ENCODE measurements around the gene ISG15. TPM values are rescaled to one million over a fixed set of nuclear protein-coding genes. Genes with fewer than 3 reads are reported as not detected.
"Not testable (repeated sequence)": the region's sequence is repeated elsewhere in the genome, so short reads cannot be mapped to it uniquely, and the experiment has no call there.

The ISG15 gene
- total RNA-seq, 1 experiment from 2014 or later, result 140 TPM

DNA sequence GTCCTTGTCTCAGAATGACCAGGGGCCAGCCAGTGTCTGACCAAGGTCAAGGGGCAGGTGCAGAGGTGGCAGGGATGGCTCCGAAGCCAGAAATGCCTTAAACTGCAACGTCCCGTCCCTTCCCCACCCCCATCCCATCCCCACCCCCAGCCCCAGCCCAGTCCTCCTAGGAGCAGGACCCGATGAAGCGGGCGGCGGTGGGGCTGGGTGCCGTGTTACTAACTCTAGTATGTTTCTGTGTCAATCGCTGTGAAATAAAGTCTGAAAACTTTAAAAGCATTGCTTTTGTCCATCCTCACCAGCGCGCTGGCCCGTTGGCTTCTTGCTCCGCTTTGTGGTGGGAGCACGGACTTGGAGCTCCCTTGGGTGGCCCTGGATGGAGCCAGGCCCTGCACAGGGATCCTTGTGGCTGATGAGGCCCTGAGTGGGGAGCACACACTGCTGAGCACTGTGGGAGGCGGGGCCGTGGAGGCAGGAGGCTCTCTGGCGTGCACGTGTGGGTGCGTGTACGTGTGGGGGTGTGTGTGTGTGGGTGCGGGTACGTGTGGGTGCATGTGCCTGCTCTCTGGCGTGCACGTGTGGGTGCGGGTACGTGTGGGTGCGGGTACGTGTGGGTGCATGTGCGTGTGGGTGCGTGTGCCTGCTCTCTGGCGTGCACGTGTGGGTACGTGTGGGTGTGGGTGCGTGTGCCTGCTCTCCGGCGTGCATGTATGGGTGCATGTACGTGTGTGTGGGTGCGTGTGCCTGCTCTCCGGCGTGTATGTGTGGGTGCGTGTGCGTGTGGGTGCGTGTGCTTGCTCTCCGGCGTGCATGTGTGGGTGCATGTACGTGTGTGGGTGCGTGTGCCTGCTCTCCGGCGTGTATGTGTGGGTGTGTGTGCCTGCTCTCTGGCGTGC, 42.8 kb downstream of the ISG15 start:
- no peaks in the 10 kb centered on the region for H3K27me3 ChIP-seq (ENCODE audit: insufficient read depth, low read length)
- no peaks in the 10 kb centered on the region for H4K20me1 ChIP-seq (ENCODE audit: insufficient read depth)
- TF ChIP-seq FOSL1 (IDR thresholded peaks at IDR 0.05; ENCODE audit: low read depth), result no peak
- no peak for TF ChIP-seq CEBPB (IDR thresholded peaks at IDR 0.05; ENCODE audit: low read depth)
- no peaks in the 10 kb centered on the region for H3K79me2 ChIP-seq (ENCODE audit: insufficient read depth, low read length)
- H3K9me3 ChIP-seq (ENCODE audit: control insufficient read depth in 1 of 2, insufficient read depth in 1 of 2, low read depth in 1 of 2, low read length in 2 of 2), result no peaks in the 10 kb centered on the region
- BruUV-seq (replicated peaks), result no TSS peak
- H3K27ac ChIP-seq (ENCODE audit: low read depth, low read length), result no peak overlapping the region
- no peak overlapping the region for H3K4me2 ChIP-seq (ENCODE audit: low read length)
- H3K36me3 ChIP-seq (ENCODE audit: control insufficient read depth in 1 of 2, insufficient read depth in 2 of 2, low read length in 2 of 2), result peaks cover 10 to 22% of the 10 kb centered on the region in 2 experiments; a peak in 3 of 4 replicates
- POLR2A ChIA-PET, result no interaction called here
- no peak overlapping the region for H3K9ac ChIP-seq (ENCODE audit: low read length)
- H2AFZ ChIP-seq (ENCODE audit: low read depth, low read length, poor library complexity, severe bottlenecking), result no peak overlapping the region
- H3K4me1 ChIP-seq (ENCODE audit: control insufficient read depth in 1 of 2, insufficient read depth in 2 of 2, low read length in 2 of 2), result peaks cover 10 to 30% of the 10 kb centered on the region in 2 experiments
- no peak for ATAC-seq
- H3K9me2 ChIP-seq (ENCODE audit: insufficient read depth), result no peaks in the 10 kb centered on the region
- no peak overlapping the region for H3K4me3 ChIP-seq (replicated peaks in 1 of 2; ENCODE audit: low read depth in 1 of 2, low read length in 2 of 2)
- CTCF ChIA-PET, result no interaction called here
- RAD21 ChIA-PET (ENCODE audit: low non-redundant PET in 1 of 2, low total read pairs in 2 of 2, uncharacterized antibody in 2 of 2, unreplicated experiment in 2 of 2), result no interaction called here
- DNase-seq (ENCODE audit: low read depth, low spot score), result no peak
- intact Hi-C loops (cut with micrococcal nuclease), result no loop called here

DNA sequence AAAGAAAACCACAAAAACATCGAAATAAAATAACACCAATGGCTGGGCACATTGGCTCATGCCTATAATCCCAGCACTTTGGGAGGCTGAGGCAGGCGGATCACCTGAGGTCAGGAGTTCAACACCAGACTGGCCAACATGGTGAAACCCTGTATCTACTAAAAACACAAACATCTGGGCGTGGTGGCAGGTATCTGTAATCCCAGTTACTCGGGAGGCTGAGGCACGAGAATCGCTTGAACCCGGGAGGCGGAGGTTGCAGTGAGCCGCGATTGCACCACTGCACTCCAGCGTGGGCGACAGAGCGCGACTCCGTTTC, 44.4 kb downstream of the ISG15 start:
- H3K27ac ChIP-seq (ENCODE audit: low read depth, low read length); H3K9me2 ChIP-seq (ENCODE audit: insufficient read depth); DNase-seq (ENCODE audit: low read depth, low spot score); H4K20me1 ChIP-seq (ENCODE audit: insufficient read depth); ATAC-seq; POLR2A ChIA-PET; H3K9me3 ChIP-seq (ENCODE audit: control insufficient read depth in 1 of 2, insufficient read depth in 1 of 2, low read depth in 1 of 2, low read length in 2 of 2); H3K4me2 ChIP-seq (ENCODE audit: low read length); H3K79me2 ChIP-seq (ENCODE audit: insufficient read depth, low read length); BruUV-seq (replicated peaks); H3K4me3 ChIP-seq (replicated peaks in 1 of 2; ENCODE audit: low read depth in 1 of 2, low read length in 2 of 2); H3K36me3 ChIP-seq (ENCODE audit: control insufficient read depth in 1 of 2, insufficient read depth in 2 of 2, low read length in 2 of 2); H3K9ac ChIP-seq (ENCODE audit: low read length); H2AFZ ChIP-seq (ENCODE audit: low read depth, low read length, poor library complexity, severe bottlenecking); intact Hi-C loops (cut with micrococcal nuclease); H3K27me3 ChIP-seq (ENCODE audit: insufficient read depth, low read length); RAD21 ChIA-PET (ENCODE audit: low non-redundant PET in 1 of 2, low total read pairs in 2 of 2, uncharacterized antibody in 2 of 2, unreplicated experiment in 2 of 2); CTCF ChIA-PET: not testable (repeated sequence)
- H3K4me1 ChIP-seq (ENCODE audit: control insufficient read depth in 1 of 2, insufficient read depth in 2 of 2, low read length in 2 of 2), result peaks cover 17 to 46% of the 10 kb centered on the region in 2 experiments
